DND-41 (cell line): ENCODE measurements around the gene ARSB.

Experiments used
- ATAC-seq: fragments of 200-7000 bp; cut with Tn5 transposase; 3 replicates; pipeline ENCODE4 v1.9.1; 2021; ENCODE audit warnings: low read depth; ENCODE audit not compliant: insufficient read depth
- DNase-seq: peaks from one replicate; pipeline ENCODE4 v3.0.0-alpha.2; 2020
- H2AFZ ChIP-seq: 2 replicates; pipeline ENCODE4 v1.6.0; 2012; ENCODE audit warnings: low read depth, low read length
- H3K27ac ChIP-seq: 2 replicates; pipeline ENCODE4 v1.5.1; 2012; ENCODE audit warnings: low read length, inconsistent platforms
- H3K27me3 ChIP-seq: fragments of 200-600 bp; sonication (generic); 2 replicates; pipeline ENCODE4 v1.6.0; 2012; ENCODE audit warnings: low read length, mild to moderate bottlenecking, inconsistent platforms; ENCODE audit not compliant: insufficient read depth, poor library complexity
- H3K36me3 ChIP-seq: 2 replicates; pipeline ENCODE4 v1.5.1; 2012; ENCODE audit warnings: low read length, inconsistent platforms; ENCODE audit not compliant: insufficient read depth
- H3K4me1 ChIP-seq: 2 replicates; pipeline ENCODE4 v1.5.1; 2012; ENCODE audit warnings: mild to moderate bottlenecking, low read length; ENCODE audit not compliant: insufficient read depth
- H3K4me2 ChIP-seq: 2 replicates; pipeline ENCODE4 v1.6.0; 2012; ENCODE audit warnings: mild to moderate bottlenecking, moderate library complexity, low read length, inconsistent platforms; ENCODE audit not compliant: insufficient read depth
- H3K4me3 ChIP-seq, 2 experiments: fragments of 200-600 bp in 1 of 2; shearing (Covaris generic) in 1 of 2; 2 replicates each; pipeline ENCODE4 v1.5.1; 2012 to 2016; ENCODE audit warnings: inconsistent platforms in 2 of 2, low read length in 2 of 2, mild to moderate bottlenecking in 2 of 2, low read depth in 1 of 2, moderate library complexity in 1 of 2
- H3K79me2 ChIP-seq: 2 replicates; pipeline ENCODE4 v1.6.0; 2012; ENCODE audit warnings: low read length, inconsistent platforms; ENCODE audit not compliant: insufficient read depth
- H3K9ac ChIP-seq: 2 replicates; pipeline ENCODE4 v1.6.0; 2012; ENCODE audit warnings: low read depth, mild to moderate bottlenecking, inconsistent platforms, low read length, moderate library complexity
- H3K9me3 ChIP-seq: 2 replicates; pipeline ENCODE4 v1.5.1; 2012; ENCODE audit warnings: low read length, moderate library complexity, mild to moderate bottlenecking, inconsistent platforms; ENCODE audit not compliant: insufficient read depth, severe bottlenecking
- H4K20me1 ChIP-seq: 2 replicates; pipeline ENCODE4 v1.6.0; 2012; ENCODE audit warnings: low read length; ENCODE audit not compliant: insufficient read depth
- EZH2 ChIP-seq: IDR thresholded peaks from 3 replicates; pipeline ENCODE4 v1.6.1; 2012; ENCODE audit warnings: borderline replicate concordance, low read depth, mild to moderate bottlenecking, moderate library complexity, low read length, inconsistent platforms; ENCODE audit not compliant: severe bottlenecking
- TF ChIP-seq, protein P1 (sequence below): IDR thresholded peaks from 2 replicates; pipeline ENCODE4 v1.5.1; 2012; ENCODE audit warnings: borderline replicate concordance, low read length, moderate library complexity, mild to moderate bottlenecking; ENCODE audit not compliant: poor library complexity, severe bottlenecking; ENCODE audit errors: extremely low read depth

Gene ARSB

DNA sequence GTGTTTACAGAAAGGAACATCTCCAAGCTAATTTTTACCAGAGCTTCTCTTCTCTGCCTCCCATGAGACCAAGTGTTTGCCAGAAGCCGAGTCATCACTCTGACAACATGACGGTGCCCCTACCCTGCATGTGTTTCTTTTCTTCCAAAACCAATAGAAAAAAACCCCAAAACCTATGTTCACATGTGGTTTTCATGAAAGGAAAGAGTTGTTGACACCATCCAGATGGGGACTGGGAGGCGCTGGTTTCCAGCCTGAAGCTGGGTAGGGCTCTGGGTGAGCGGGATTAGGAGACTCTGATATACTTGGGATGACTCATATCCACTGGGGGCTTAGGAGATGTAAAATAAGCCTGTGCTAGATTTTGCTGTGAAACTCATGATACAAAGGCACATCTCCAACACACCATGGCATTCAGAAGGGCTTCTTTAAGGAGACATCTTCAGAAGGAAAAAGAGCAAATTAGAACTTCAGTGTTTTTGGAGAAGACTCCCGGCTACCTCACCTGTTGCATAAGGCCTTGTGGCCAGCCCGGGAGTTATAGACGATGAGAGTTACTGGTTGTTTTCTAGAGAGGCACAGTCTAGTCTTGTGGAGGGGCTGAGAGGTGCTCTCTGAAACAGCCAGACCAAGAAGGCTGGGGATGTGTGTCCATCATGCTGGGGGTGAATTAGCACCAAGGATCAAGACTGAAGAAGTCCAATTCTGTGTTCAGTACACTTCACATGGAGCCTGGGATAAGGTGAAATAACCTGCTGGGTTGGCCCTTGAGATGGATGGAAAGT, 227.6 kb downstream of the ARSB start:
- Histone ChIP-seq H3K4me2 (no peak overlapping the region), H3K27ac (no peak overlapping the region), H3K27me3 (no peaks in the 10 kb centered on the region), H2AFZ (no peak overlapping the region), H3K4me1 (no peaks in the 10 kb centered on the region), H4K20me1 (no peaks in the 10 kb centered on the region), H3K79me2 (no peaks in the 10 kb centered on the region), H3K4me3 (no peak overlapping the region), H3K9me3 (no peaks in the 10 kb centered on the region), H3K9ac (no peak overlapping the region), H3K36me3 (no peaks in the 10 kb centered on the region)
- no peak for TF ChIP-seq EZH2
- TF ChIP-seq, protein P1, sequence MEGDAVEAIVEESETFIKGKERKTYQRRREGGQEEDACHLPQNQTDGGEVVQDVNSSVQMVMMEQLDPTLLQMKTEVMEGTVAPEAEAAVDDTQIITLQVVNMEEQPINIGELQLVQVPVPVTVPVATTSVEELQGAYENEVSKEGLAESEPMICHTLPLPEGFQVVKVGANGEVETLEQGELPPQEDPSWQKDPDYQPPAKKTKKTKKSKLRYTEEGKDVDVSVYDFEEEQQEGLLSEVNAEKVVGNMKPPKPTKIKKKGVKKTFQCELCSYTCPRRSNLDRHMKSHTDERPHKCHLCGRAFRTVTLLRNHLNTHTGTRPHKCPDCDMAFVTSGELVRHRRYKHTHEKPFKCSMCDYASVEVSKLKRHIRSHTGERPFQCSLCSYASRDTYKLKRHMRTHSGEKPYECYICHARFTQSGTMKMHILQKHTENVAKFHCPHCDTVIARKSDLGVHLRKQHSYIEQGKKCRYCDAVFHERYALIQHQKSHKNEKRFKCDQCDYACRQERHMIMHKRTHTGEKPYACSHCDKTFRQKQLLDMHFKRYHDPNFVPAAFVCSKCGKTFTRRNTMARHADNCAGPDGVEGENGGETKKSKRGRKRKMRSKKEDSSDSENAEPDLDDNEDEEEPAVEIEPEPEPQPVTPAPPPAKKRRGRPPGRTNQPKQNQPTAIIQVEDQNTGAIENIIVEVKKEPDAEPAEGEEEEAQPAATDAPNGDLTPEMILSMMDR, result no peak
- ATAC-seq, result peak; percentile 86
- DNase-seq, result peak; percentile 40

- Histone ChIP-seq H3K4me1 (no peaks in the 10 kb centered on the region), H3K4me2 (no peak overlapping the region), H3K9me3 (no peaks in the 10 kb centered on the region), H3K27ac (no peak overlapping the region), H4K20me1 (no peaks in the 10 kb centered on the region), H3K9ac (no peak overlapping the region), H2AFZ (no peak overlapping the region), H3K36me3 (no peaks in the 10 kb centered on the region), H3K79me2 (no peaks in the 10 kb centered on the region), H3K4me3 (no peak overlapping the region), H3K27me3 (no peaks in the 10 kb centered on the region)
- DNase-seq, result no peak
- ATAC-seq, result no peak
- TF ChIP-seq EZH2, result no peak
- TF ChIP-seq, protein P1, result no peak
Measured at GRCh38 chr5:78756858-78757257, 228.3 kb downstream of the ARSB start.

DNA sequence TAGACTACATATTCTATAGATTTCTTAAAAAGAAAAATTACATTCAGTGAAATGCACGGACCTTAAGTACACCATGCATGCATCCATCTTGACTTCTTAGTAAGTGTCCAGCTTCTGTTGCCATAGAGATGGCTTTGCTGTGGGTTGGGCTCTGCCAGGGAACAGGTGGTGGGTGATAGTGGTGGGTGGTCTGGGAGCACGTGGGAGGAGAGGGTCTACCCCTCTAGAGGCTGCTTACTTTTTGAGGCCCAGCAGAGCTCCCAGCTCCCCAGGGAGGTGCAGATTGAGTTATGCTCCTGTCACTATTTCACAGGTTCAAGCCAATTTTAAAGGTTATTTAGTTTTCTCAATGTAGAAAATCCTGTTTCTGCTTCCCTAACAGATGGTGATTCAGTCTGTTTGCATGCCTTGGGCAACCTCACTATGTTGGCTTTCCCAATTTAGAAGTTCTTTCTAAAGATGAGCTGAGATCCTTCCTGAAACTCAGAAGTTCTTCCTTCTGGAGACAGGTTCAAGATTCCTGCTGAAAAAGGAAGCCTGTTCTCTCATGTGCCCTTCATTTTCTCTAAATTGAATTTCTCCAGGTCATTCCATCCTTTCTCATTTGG, 229.2 kb downstream of the ARSB start:
- DNase-seq (no peak), ATAC-seq (no peak)
- Histone ChIP-seq H3K9me3 (no peaks in the 10 kb centered on the region), H3K4me2 (no peak overlapping the region), H3K4me3 (no peak overlapping the region), H2AFZ (no peak overlapping the region), H3K27me3 (no peaks in the 10 kb centered on the region), H3K4me1 (no peaks in the 10 kb centered on the region), H3K79me2 (no peaks in the 10 kb centered on the region), H4K20me1 (no peaks in the 10 kb centered on the region), H3K9ac (no peak overlapping the region), H3K27ac (no peak overlapping the region), H3K36me3 (no peaks in the 10 kb centered on the region)
- TF ChIP-seq, protein P1, result no peak
- TF ChIP-seq EZH2, result no peak

- no peaks in the 10 kb centered on the region for H3K36me3 ChIP-seq
- no peak overlapping the region for H2AFZ ChIP-seq
- DNase-seq (no peak), ATAC-seq (no peak)
- no peaks in the 10 kb centered on the region for H3K4me1 ChIP-seq
- TF ChIP-seq, protein P1, result no peak
- TF ChIP-seq EZH2, result no peak
- H3K9me3 ChIP-seq, result no peaks in the 10 kb centered on the region
- no peaks in the 10 kb centered on the region for H4K20me1 ChIP-seq
- H3K4me2 ChIP-seq, result no peak overlapping the region
- no peak overlapping the region for H3K4me3 ChIP-seq
- H3K79me2 ChIP-seq, result no peaks in the 10 kb centered on the region
- no peak overlapping the region for H3K9ac ChIP-seq
- H3K27ac ChIP-seq, result no peak overlapping the region
- H3K27me3 ChIP-seq, result no peaks in the 10 kb centered on the region
Measured at GRCh38 chr5:78754655-78755054, 230.5 kb downstream of the ARSB start.
